ENCODE results near the gene ACTG1. TPM values are rescaled to one million over a fixed set of nuclear protein-coding genes. Genes with fewer than 3 reads are reported as not detected.

Gene ACTG1
- total and polyA plus RNA-seq, 2 of the 4 experiments (the other 2 are of a cell fraction): 10,907 to 15,732 TPM

GRCh38 chr17:81493198-81494038 is 19.2 kb downstream of the ACTG1 start:
- CTCF ChIA-PET: interaction anchor here (0.9 kb wide), 1 partner anchor 9 kb away, joined by 3 read pairs; no protein-coding TSS in a partner anchor
- Histone ChIP-seq H3K18ac (ENCODE audit: low read depth, low read length) (no peak overlapping the region), H3K79me1 (ENCODE audit: low read depth in 1 of 2, low read length in 2 of 2) (peaks cover 0 to 2% of the 10 kb centered on the region in 2 experiments; a peak in 1 of 4 replicates), H4K8ac (ENCODE audit: low read depth in 2 of 2, low read length in 2 of 2) (no peak overlapping the region), H4K5ac (ENCODE audit: low read depth, low read length) (no peak overlapping the region), H3K36me3 (ENCODE audit: control insufficient read depth, insufficient read depth, low read length) (no peaks in the 10 kb centered on the region), H2BK15ac (ENCODE audit: low read depth, low read length) (no peak overlapping the region), H3K4me1 (ENCODE audit: control insufficient read depth, insufficient read depth, low read length) (peaks cover 2% of the 10 kb centered on the region; the same call in 1 of the 2 replicates), H3K9ac (ENCODE audit: low read depth, low read length) (no peak overlapping the region), H2AFZ (replicated peaks; ENCODE audit: low read length, poor library complexity) (peak overlapping the region; percentile 62), H3K9me3 (ENCODE audit: control insufficient read depth, insufficient read depth, low read length) (no peaks in the 10 kb centered on the region), H3K4me2 (ENCODE audit: low read depth, low read length) (no peak overlapping the region), H2BK5ac (ENCODE audit: low read depth, low read length, poor library complexity, severe bottlenecking) (no peak overlapping the region), H3K27me3 (ENCODE audit: control insufficient read depth, insufficient read depth, low read length) (peaks cover 20% of the 10 kb centered on the region), H3K14ac (replicated peaks; ENCODE audit: low read depth, low read length) (no peak overlapping the region), H2BK20ac (ENCODE audit: low read depth, low read length) (no peak overlapping the region), H3K27ac (ENCODE audit: insufficient read depth, low read length) (no peak overlapping the region), H2BK120ac (ENCODE audit: low read depth, low read length) (no peak overlapping the region), H3K23ac (ENCODE audit: low read depth, low read length) (no peak overlapping the region), H2AK9ac (replicated peaks; ENCODE audit: low read depth, low read length, poor library complexity) (peak overlapping the region; percentile 5), H3K56ac (ENCODE audit: extremely low read depth, insufficient read depth, low read length) (no peak overlapping the region), H4K20me1 (ENCODE audit: insufficient read depth, low read length) (no peaks in the 10 kb centered on the region), H2AK5ac (ENCODE audit: low read depth, low read length) (no peak overlapping the region), H4K91ac (ENCODE audit: insufficient read depth, low read depth, low read length) (no peak overlapping the region), H3K4me3 (ENCODE audit: insufficient read depth, low read depth, low read length) (no peak overlapping the region), H3K4ac (ENCODE audit: low read depth, low read length) (no peak overlapping the region), H3K9me1 (ENCODE audit: insufficient read depth, low read length) (no peaks in the 10 kb centered on the region; the same call in 1 of the 2 replicates)
- in situ Hi-C loops (cut with MboI; ENCODE audit: low sequenced_read_pairs) (no loop called here), intact Hi-C loops (cut with micrococcal nuclease) (no loop called here), dilution Hi-C loops (cut with HindIII; ENCODE audit: low sequenced_read_pairs, unreplicated experiment) (no loop called here)
- 86% methylated on average over 11 of the region's 16 CpGs; no CpG with 5 or more reads in 1 of the 2 experiments for WGBS, 2 experiments (ENCODE audit: extremely low coverage in 2 of 2, insufficient read length in 1 of 2)
- DNase-seq: no peak
- no peak for ATAC-seq (ENCODE audit: low read depth)
- BruUV-seq (replicated peaks): no TSS peak
- TF ChIP-seq CEBPB (IDR thresholded peaks at IDR 0.05; ENCODE audit: low read depth, low read length): 0 out of 2 replicates have a peak, but pooled peaks have one; percentile 47
- TF ChIP-seq RCOR1 (IDR thresholded peaks at IDR 0.05; ENCODE audit: insufficient replicate concordance, low read length): no peak
- TF ChIP-seq USF2 (IDR thresholded peaks at IDR 0.05; ENCODE audit: low read depth, low read length): no peak
- TF ChIP-seq RFX5 (IDR thresholded peaks at IDR 0.05; ENCODE audit: low read depth, low read length): no peak
- TF ChIP-seq FOS (IDR thresholded peaks at IDR 0.05; ENCODE audit: low read depth, low read length): no peak
- TF ChIP-seq RAD21 (IDR thresholded peaks at IDR 0.05; ENCODE audit: low read length): no peak
- TF ChIP-seq MAFK (IDR thresholded peaks at IDR 0.05; ENCODE audit: low read depth, low read length): 0 out of 2 replicates have a peak, but pooled peaks have one; percentile 35
- no peak for TF ChIP-seq CTCF (conservative IDR thresholded peaks at IDR 0.05; ENCODE audit: low read depth, low read length)
- TF ChIP-seq NFE2L2 (IDR thresholded peaks at IDR 0.05; ENCODE audit: low read depth, low read length): no peak
- no peak for TF ChIP-seq BHLHE40 (IDR thresholded peaks at IDR 0.05; ENCODE audit: low read depth, low read length)
- TF ChIP-seq MAZ (IDR thresholded peaks at IDR 0.05; ENCODE audit: borderline replicate concordance, low read depth, low read length): no peak
- POLR2A ChIA-PET (ENCODE audit: unreplicated experiment): no interaction called here
